Measurements from ENCODE around the gene HS3ST4. TPM values are rescaled to one million over a fixed set of nuclear protein-coding genes. Genes with fewer than 3 reads are reported as not detected.

Gene HS3ST4
- total and polyA plus RNA-seq, 2 of the 4 experiments (the other 2 are of a cell fraction) = not detected

- no peak overlapping the region for H3K23ac ChIP-seq (ENCODE audit: low read depth, low read length)
- in situ Hi-C loops (cut with MboI; ENCODE audit: low sequenced_read_pairs) (no loop called here), dilution Hi-C loops (cut with HindIII; ENCODE audit: low sequenced_read_pairs, unreplicated experiment) (no loop called here), intact Hi-C loops (cut with micrococcal nuclease) (no loop called here)
- no peak overlapping the region for H3K4me3 ChIP-seq (ENCODE audit: insufficient read depth, low read depth, low read length)
- H2BK20ac ChIP-seq (ENCODE audit: low read depth, low read length) = no peak overlapping the region
- H2AK5ac ChIP-seq (ENCODE audit: low read depth, low read length) = no peak overlapping the region
- H4K91ac ChIP-seq (ENCODE audit: insufficient read depth, low read depth, low read length) = no peak overlapping the region
- H2AK9ac ChIP-seq (replicated peaks; ENCODE audit: low read depth, low read length, poor library complexity) = no peak overlapping the region
- no peak overlapping the region for H3K18ac ChIP-seq (ENCODE audit: low read depth, low read length)
- no peak for DNase-seq
- ATAC-seq (ENCODE audit: low read depth) = no peak
- no peak overlapping the region for H3K4ac ChIP-seq (ENCODE audit: low read depth, low read length)
- H4K5ac ChIP-seq (ENCODE audit: low read depth, low read length) = no peak overlapping the region
- H3K9me3 ChIP-seq (ENCODE audit: control insufficient read depth, insufficient read depth, low read length) = peaks cover 3% of the 10 kb centered on the region; the same call in 1 of the 2 replicates
- peak overlapping the region; percentile 43 for H2BK5ac ChIP-seq (ENCODE audit: low read depth, low read length, poor library complexity, severe bottlenecking)
- H4K8ac ChIP-seq (ENCODE audit: low read depth in 2 of 2, low read length in 2 of 2) = no peak overlapping the region
- no peak overlapping the region for H3K27ac ChIP-seq (ENCODE audit: insufficient read depth, low read length)
- H3K9me1 ChIP-seq (ENCODE audit: insufficient read depth, low read length) = no peaks in the 10 kb centered on the region
- no peak overlapping the region for H3K4me2 ChIP-seq (ENCODE audit: low read depth, low read length)
- no peak overlapping the region for H3K9ac ChIP-seq (ENCODE audit: low read depth, low read length)
- ChIA-PET POLR2A (ENCODE audit: unreplicated experiment) (no interaction called here), CTCF (no interaction called here)
- no peak overlapping the region for H2BK15ac ChIP-seq (ENCODE audit: low read depth, low read length)
- H2BK120ac ChIP-seq (ENCODE audit: low read depth, low read length) = no peak overlapping the region
- no peaks in the 10 kb centered on the region for H3K4me1 ChIP-seq (ENCODE audit: control insufficient read depth, insufficient read depth, low read length)
- TF ChIP-seq NFE2L2 (IDR thresholded peaks at IDR 0.05; ENCODE audit: low read depth, low read length) (no peak), RCOR1 (IDR thresholded peaks at IDR 0.05; ENCODE audit: insufficient replicate concordance, low read length) (no peak), MAZ (IDR thresholded peaks at IDR 0.05; ENCODE audit: borderline replicate concordance, low read depth, low read length) (no peak)
- H3K14ac ChIP-seq (replicated peaks; ENCODE audit: low read depth, low read length) = no peak overlapping the region
- H3K27me3 ChIP-seq (ENCODE audit: control insufficient read depth, insufficient read depth, low read length) = no peaks in the 10 kb centered on the region
- H3K36me3 ChIP-seq (ENCODE audit: control insufficient read depth, insufficient read depth, low read length) = no peaks in the 10 kb centered on the region
- no peak overlapping the region for H3K56ac ChIP-seq (ENCODE audit: extremely low read depth, insufficient read depth, low read length)
- BruUV-seq (replicated peaks) = no TSS peak
- H2AFZ ChIP-seq (replicated peaks; ENCODE audit: low read length, poor library complexity) = no peak overlapping the region
- no peaks in the 10 kb centered on the region for H4K20me1 ChIP-seq (ENCODE audit: insufficient read depth, low read length)
- H3K79me1 ChIP-seq (ENCODE audit: low read depth in 1 of 2, low read length in 2 of 2) = no peaks in the 10 kb centered on the region
These were observed 182.4 kb downstream of the HS3ST4 start for GRCh38 chr16:25874196-25874595.

All from IMR-90 (cell line).